ENCODE measurements around the gene BPHL. TPM values are rescaled to one million over a fixed set of nuclear protein-coding genes. Genes with fewer than 3 reads are reported as not detected.

Gene BPHL
- polyA plus RNA-seq, 1 donor (not counting 4 experiments of a cell fraction or from before 2014, with no cell fraction given) = 21.9 TPM

GRCh38 chr6:3131695-3132094 is 13.2 kb downstream of the BPHL start:
- dilution Hi-C loops (cut with MboI; ENCODE audit: extremely low pct_ligation_motif_present, low sequenced_read_pairs) = no loop called here
- no peaks in the 10 kb centered on the region for H3K9me1 ChIP-seq (ENCODE audit: control insufficient read depth, extremely low read depth, insufficient read depth, low read length)
- H2AFZ ChIP-seq (ENCODE audit: control insufficient read depth, low read length) = no peak overlapping the region
- no peak overlapping the region for H3K4me2 ChIP-seq (ENCODE audit: control insufficient read depth, extremely low read depth, insufficient read depth, low read depth, low read length)
- TF ChIP-seq EZH2 (IDR thresholded peaks at IDR 0.05; ENCODE audit: low read length) = no peak
- TF ChIP-seq, protein P1, sequence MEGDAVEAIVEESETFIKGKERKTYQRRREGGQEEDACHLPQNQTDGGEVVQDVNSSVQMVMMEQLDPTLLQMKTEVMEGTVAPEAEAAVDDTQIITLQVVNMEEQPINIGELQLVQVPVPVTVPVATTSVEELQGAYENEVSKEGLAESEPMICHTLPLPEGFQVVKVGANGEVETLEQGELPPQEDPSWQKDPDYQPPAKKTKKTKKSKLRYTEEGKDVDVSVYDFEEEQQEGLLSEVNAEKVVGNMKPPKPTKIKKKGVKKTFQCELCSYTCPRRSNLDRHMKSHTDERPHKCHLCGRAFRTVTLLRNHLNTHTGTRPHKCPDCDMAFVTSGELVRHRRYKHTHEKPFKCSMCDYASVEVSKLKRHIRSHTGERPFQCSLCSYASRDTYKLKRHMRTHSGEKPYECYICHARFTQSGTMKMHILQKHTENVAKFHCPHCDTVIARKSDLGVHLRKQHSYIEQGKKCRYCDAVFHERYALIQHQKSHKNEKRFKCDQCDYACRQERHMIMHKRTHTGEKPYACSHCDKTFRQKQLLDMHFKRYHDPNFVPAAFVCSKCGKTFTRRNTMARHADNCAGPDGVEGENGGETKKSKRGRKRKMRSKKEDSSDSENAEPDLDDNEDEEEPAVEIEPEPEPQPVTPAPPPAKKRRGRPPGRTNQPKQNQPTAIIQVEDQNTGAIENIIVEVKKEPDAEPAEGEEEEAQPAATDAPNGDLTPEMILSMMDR (optimal IDR thresholded peaks at IDR 0.05 in 1 of 3, IDR thresholded peaks at IDR 0.05 in 1 of 3, conservative IDR thresholded peaks at IDR 0.05 in 1 of 3; ENCODE audit: extremely low read depth in 1 of 3, insufficient read depth in 2 of 3, low read length in 3 of 3) = no peak
- H3K4me1 ChIP-seq (ENCODE audit: control insufficient read depth, extremely low read depth, insufficient read depth, low read length) = no peaks in the 10 kb centered on the region
- H3K79me2 ChIP-seq (ENCODE audit: control insufficient read depth, insufficient read depth, low read length) = no peaks in the 10 kb centered on the region
- no peaks in the 10 kb centered on the region for H3K9me3 ChIP-seq (ENCODE audit: control insufficient read depth, low read depth, low read length)
- H3K9ac ChIP-seq (ENCODE audit: control insufficient read depth, extremely low read depth, insufficient read depth, low read length) = no peak overlapping the region
- FAIRE-seq (no peak), DNase-seq (ENCODE audit: low read depth, low spot score) (no peak)
- H3K27ac ChIP-seq (ENCODE audit: control insufficient read depth, insufficient read depth, low read length) = no peak overlapping the region
- H3K4me3 ChIP-seq (ENCODE audit: control insufficient read depth in 2 of 3, extremely low read depth in 1 of 3, insufficient read depth in 2 of 3, low read depth in 1 of 3, low read length in 3 of 3) = no peak overlapping the region
- no peaks in the 10 kb centered on the region for H4K20me1 ChIP-seq (ENCODE audit: control insufficient read depth, extremely low read depth, insufficient read depth, low read length)
- no peaks in the 10 kb centered on the region for H3K27me3 ChIP-seq (ENCODE audit: control insufficient read depth, extremely low read depth, insufficient read depth, low read length)
- H3K36me3 ChIP-seq (ENCODE audit: control insufficient read depth in 2 of 2, extremely low read depth in 1 of 2, insufficient read depth in 2 of 2, low read length in 2 of 2) = peaks cover 0 to 10% of the 10 kb centered on the region in 2 experiments

- Histone ChIP-seq H4K20me1 (ENCODE audit: control insufficient read depth, extremely low read depth, insufficient read depth, low read length) (no peaks in the 10 kb centered on the region), H3K27ac (ENCODE audit: control insufficient read depth, insufficient read depth, low read length) (no peak overlapping the region), H3K9me3 (ENCODE audit: control insufficient read depth, low read depth, low read length) (no peaks in the 10 kb centered on the region), H3K36me3 (ENCODE audit: control insufficient read depth in 2 of 2, extremely low read depth in 1 of 2, insufficient read depth in 2 of 2, low read length in 2 of 2) (peaks cover 10 to 18% of the 10 kb centered on the region in 2 experiments), H3K9me1 (ENCODE audit: control insufficient read depth, extremely low read depth, insufficient read depth, low read length) (no peaks in the 10 kb centered on the region), H3K9ac (ENCODE audit: control insufficient read depth, extremely low read depth, insufficient read depth, low read length) (no peak overlapping the region), H3K79me2 (ENCODE audit: control insufficient read depth, insufficient read depth, low read length) (no peaks in the 10 kb centered on the region), H3K4me2 (ENCODE audit: control insufficient read depth, extremely low read depth, insufficient read depth, low read depth, low read length) (no peak overlapping the region), H3K4me1 (ENCODE audit: control insufficient read depth, extremely low read depth, insufficient read depth, low read length) (peaks cover 3% of the 10 kb centered on the region), H3K4me3 (ENCODE audit: control insufficient read depth in 2 of 3, extremely low read depth in 1 of 3, insufficient read depth in 2 of 3, low read depth in 1 of 3, low read length in 3 of 3) (no peak overlapping the region), H3K27me3 (ENCODE audit: control insufficient read depth, extremely low read depth, insufficient read depth, low read length) (no peaks in the 10 kb centered on the region), H2AFZ (ENCODE audit: control insufficient read depth, low read length) (no peak overlapping the region)
- dilution Hi-C loops (cut with MboI; ENCODE audit: extremely low pct_ligation_motif_present, low sequenced_read_pairs) = no loop called here
- TF ChIP-seq, protein P1 (optimal IDR thresholded peaks at IDR 0.05 in 1 of 3, IDR thresholded peaks at IDR 0.05 in 1 of 3, conservative IDR thresholded peaks at IDR 0.05 in 1 of 3; ENCODE audit: extremely low read depth in 1 of 3, insufficient read depth in 2 of 3, low read length in 3 of 3) = no peak
- TF ChIP-seq EZH2 (IDR thresholded peaks at IDR 0.05; ENCODE audit: low read length) = no peak
- no peak for FAIRE-seq
- no peak for DNase-seq (ENCODE audit: low read depth, low spot score)
Measured at GRCh38 chr6:3133515-3133914, 15.0 kb downstream of the BPHL start.
